Activated CD4-positive, alpha-beta memory T cell treated with anti-CD3 and anti-CD28 coated beads for 36 hours (primary cell): ENCODE data around the gene L1CAM. TPM values are rescaled to one million over a fixed set of nuclear protein-coding genes. Genes with fewer than 3 reads are reported as not detected.

Source experiments
- CTCF ChIA-PET: fragments of 350-600 bp; sonication (Branson Sonifier 250); formaldehyde crosslinking; loops from one replicate; lab custom pipeline; 2021; ENCODE audit warnings: antibody characterized with exemption, inconsistent platforms; lab: Charles Lee
- POLR2A ChIA-PET: fragments of 350-600 bp; sonication (Branson Sonifier 250); formaldehyde crosslinking; loops from one replicate; lab custom pipeline; 2021; ENCODE audit warnings: antibody characterized with exemption; lab: Charles Lee
- DNase-seq: peaks from one replicate; pipeline ENCODE4 v3.0.0-alpha.2; 2020
- H3K27ac Mint-ChIP-seq: one replicate; pipeline ENCODE4 v1.8.0; 2021; ENCODE audit warnings: mixed read lengths
- H3K27me3 Mint-ChIP-seq: one replicate; pipeline ENCODE4 v1.8.0; 2021; ENCODE audit warnings: mixed read lengths
- H3K36me3 Mint-ChIP-seq: one replicate; pipeline ENCODE4 v1.8.0; 2021; ENCODE audit warnings: mixed read lengths
- H3K4me1 Mint-ChIP-seq: one replicate; pipeline ENCODE4 v1.8.0; 2021; ENCODE audit warnings: low read depth, mixed read lengths
- H3K4me3 Mint-ChIP-seq: one replicate; pipeline ENCODE4 v1.8.0; 2021; ENCODE audit warnings: mild to moderate bottlenecking, mixed read lengths
- H3K9me3 Mint-ChIP-seq: one replicate; pipeline ENCODE4 v1.8.0; 2021; ENCODE audit warnings: mixed read lengths
- intact Hi-C: fragments of 100-400 bp; cut with micrococcal nuclease; formaldehyde crosslinking; loops from one replicate; pipeline ENCODE4 v1.15.1; 2023
- total RNA-seq, 2 experiments: library from RNA; stranded (reverse); gene quantifications; one replicate each; pipeline ENCODE4 v1.2.3, GENCODE V29; 2021

L1CAM gene
- total RNA-seq, 2 experiments from 2014 or later = 0.45 to 1.3 TPM

DNA sequence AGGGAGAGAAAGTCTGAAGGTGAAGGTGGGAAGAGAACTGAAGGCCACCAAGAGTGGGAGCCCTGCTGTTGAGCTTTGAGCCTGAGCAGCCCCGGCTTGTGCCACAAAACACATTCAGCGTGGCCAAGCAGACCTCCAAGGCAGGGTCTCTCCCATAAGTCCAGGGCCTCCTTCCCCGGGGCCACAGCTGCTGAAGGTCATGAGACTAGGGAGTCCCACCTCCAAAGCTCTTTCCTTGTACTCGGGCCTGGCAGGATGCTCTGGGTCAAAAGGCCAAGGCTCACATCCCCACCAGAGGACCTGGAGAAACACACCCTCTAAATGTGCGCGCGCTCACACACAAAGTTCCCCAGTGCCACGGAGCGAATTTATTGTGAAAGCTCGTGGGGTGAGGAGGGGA is 43.6 kb upstream of the L1CAM start:
- CTCF ChIA-PET = interaction anchor here (13.4 kb wide), 1 partner anchor 17 kb away, joined by 93 read pairs; the partner anchor contains the start of gene RENBP
- Mint-ChIP-seq H3K36me3 (peaks cover 17% of the 10 kb centered on the region), H3K4me3 (peak overlapping the region; percentile 84), H3K9me3 (no peaks in the 10 kb centered on the region), H3K27ac (peak overlapping the region; percentile 86), H3K4me1 (peaks cover 27% of the 10 kb centered on the region), H3K27me3 (no peaks in the 10 kb centered on the region)
- intact Hi-C loops = loop anchor here (5.0 kb wide), 3 partner anchors 168 to 468 kb away; partner anchors contain the start of genes ABCD1, BCAP31, MECP2 and RPL10
- POLR2A ChIA-PET = no interaction called here
- no peak for DNase-seq

DNA sequence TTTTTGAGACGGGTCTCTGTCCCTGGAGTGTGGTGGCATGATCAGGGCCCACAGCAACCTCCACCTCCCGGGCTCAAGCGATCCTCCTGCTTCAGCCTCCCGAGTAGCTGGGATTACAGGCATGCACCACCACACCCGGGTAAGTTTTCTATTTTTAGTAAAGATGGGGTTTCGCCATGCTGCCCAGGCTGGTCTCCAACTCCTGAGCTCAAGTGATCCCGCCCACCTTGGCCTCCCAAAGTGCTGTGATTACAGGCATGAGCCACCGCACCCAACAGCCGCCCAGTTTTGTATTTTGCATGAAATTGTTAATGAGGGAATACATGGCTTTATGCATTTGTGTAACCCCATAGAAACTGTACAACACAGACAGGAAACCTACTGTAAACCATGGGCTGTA is 42.9 kb upstream of the L1CAM start:
- H3K4me3 Mint-ChIP-seq = peak overlapping the region; percentile 84
- peaks cover 21% of the 10 kb centered on the region for H3K36me3 Mint-ChIP-seq
- ChIA-PET POLR2A (interaction anchor here (0.9 to 6.2 kb wide), 3 partner anchors 16 to 41 kb away, joined by 3 to 68 read pairs (median 4); partner anchors contain the start of genes HCFC1 and TMEM187), CTCF (interaction anchor here (0.8 to 13.4 kb wide), 4 partner anchors 18 to 134 kb away, joined by 3 to 93 read pairs (median 3); partner anchors contain the start of genes IDH3G, RENBP and SSR4)
- H3K27ac Mint-ChIP-seq = peak overlapping the region; percentile 86
- DNase-seq = peak; percentile 31
- peaks cover 32% of the 10 kb centered on the region for H3K4me1 Mint-ChIP-seq
- H3K9me3 Mint-ChIP-seq = no peaks in the 10 kb centered on the region
- no peaks in the 10 kb centered on the region for H3K27me3 Mint-ChIP-seq
- intact Hi-C loops = loop anchor here (1.0 to 5.0 kb wide), 6 partner anchors 43 to 468 kb away; partner anchors contain the start of genes ABCD1, BCAP31, IDH3G and MECP2

DNA sequence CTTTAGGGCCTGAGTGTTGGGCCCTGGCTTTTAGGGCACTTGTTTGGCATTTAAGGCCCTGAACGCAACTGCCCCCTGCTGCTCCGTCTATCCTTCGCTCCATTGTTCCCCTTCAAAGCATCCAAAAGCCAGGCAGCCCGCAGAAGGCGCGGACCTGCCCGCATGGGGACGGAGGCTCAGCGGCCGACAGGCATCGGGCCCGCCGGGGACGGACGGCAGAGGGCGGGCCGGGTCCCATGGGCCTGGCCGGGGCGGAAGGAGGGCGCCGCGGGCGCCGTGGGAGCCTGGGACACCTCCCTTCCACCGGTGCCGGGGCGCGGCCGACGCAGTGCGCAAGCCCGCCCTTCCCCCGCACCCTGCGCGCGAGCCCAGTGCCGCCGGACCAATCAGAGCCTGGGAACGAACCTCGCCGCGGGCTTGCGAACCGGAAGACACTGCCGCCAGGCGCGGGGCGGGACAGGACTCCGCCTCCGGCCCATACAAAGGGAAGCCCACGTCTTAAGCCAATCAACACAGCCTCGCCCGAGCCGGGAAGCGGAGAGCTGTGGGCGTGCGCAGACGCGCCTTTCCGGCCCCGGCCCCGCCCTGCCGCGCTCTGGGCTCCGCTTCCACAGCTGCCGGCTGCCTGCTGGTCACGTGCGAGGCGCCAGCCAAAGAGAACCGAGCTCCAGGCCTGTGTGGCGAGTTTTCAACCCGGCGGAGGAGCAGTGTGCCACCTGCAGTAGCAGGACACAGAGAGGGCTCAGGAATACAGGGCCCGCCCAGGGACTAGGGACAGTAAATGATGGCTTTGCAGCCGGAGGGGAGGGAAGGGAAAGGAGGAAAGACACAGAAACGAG is 42.2 kb upstream of the L1CAM start:
- POLR2A ChIA-PET = interaction anchor here (0.9 to 6.2 kb wide), 4 partner anchors 12 to 42 kb away, joined by 3 to 68 read pairs (median 4); partner anchors contain the start of genes HCFC1 and TMEM187
- H3K4me3 Mint-ChIP-seq = peak overlapping the region; percentile 86
- H3K27ac Mint-ChIP-seq = peak overlapping the region; percentile 98
- peaks cover 22% of the 10 kb centered on the region for H3K36me3 Mint-ChIP-seq
- intact Hi-C loops = loop anchor here (1.0 to 5.0 kb wide), 6 partner anchors 44 to 469 kb away; partner anchors contain the start of genes ABCD1, BCAP31, IDH3G and MECP2
- H3K4me1 Mint-ChIP-seq = peaks cover 35% of the 10 kb centered on the region
- DNase-seq = peak; percentile 96
- CTCF ChIA-PET = interaction anchor here (0.8 to 13.4 kb wide), 6 partner anchors 11 to 134 kb away, joined by 3 to 93 read pairs (median 3); partner anchors contain the start of genes IDH3G, RENBP and SSR4
- no peaks in the 10 kb centered on the region for H3K9me3 Mint-ChIP-seq
- H3K27me3 Mint-ChIP-seq = no peaks in the 10 kb centered on the region

DNA sequence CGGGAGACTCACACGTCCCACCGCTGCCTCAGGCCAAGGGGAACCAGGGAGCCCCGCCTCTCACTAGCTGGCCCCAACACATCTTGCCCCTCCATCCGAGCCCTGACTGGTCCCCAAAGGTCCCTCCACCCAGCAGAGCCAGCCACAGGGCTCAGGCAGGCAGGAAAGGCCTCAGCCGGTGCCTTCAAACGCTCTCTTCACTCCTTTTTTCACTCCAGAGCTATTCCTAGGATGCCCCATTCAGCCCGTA is 41.6 kb upstream of the L1CAM start:
- Mint-ChIP-seq H3K9me3 (no peaks in the 10 kb centered on the region), H3K27ac (peak overlapping the region; percentile 98), H3K27me3 (no peaks in the 10 kb centered on the region), H3K4me3 (peak overlapping the region; percentile 86), H3K4me1 (peaks cover 33% of the 10 kb centered on the region), H3K36me3 (peaks cover 23% of the 10 kb centered on the region)
- ChIA-PET POLR2A (interaction anchor here (1.1 to 6.2 kb wide), 2 partner anchors 12 to 42 kb away, joined by 3 to 68 read pairs; partner anchors contain the start of genes HCFC1 and TMEM187), CTCF (interaction anchor here (1.1 to 13.4 kb wide), 4 partner anchors 10 to 41 kb away, joined by 3 to 93 read pairs (median 3); partner anchors contain the start of gene RENBP)
- no peak for DNase-seq
- intact Hi-C loops = loop anchor here (5.0 kb wide), 3 partner anchors 170 to 470 kb away; partner anchors contain the start of genes ABCD1, BCAP31, MECP2 and RPL10

DNA sequence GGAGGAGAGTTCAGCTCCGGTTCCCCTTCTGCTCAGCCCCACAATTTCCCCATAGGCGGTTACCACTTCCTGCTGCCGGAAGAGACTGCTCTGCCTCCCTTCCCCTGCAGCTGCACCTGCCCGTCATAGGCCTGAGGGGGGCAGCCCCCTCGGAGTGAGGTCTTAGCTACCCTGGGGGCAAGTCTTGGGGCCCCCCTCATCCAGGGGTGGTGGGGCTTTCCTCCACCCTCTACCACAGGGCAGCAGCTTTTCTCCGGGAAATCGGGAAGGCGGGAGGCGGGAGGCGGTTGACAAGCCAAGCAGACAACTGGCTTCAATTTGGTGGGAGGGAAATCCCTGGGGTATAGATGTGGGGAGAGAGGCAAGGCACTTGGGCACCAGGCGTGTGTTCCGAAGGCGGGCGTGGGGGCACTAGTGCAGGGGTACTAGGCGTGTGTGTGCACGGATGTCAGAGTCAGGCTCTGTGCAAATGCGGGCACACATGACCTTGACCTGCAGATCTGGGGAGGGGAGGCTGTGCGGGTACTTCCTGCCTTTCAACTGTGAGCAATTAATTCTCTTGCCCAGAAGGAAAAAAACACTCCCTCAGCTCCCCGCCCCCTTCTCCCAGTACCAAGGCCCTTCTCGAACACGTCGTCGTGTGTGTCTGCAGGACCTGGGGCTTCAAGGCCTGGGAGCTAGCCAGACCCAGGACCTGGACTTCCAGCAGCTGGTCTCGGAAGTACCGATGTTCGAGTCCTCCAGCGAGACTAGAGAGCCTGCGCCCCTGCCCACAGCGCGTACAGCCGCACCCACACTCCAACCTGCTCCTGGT is 41.1 kb upstream of the L1CAM start:
- H3K36me3 Mint-ChIP-seq = peaks cover 24% of the 10 kb centered on the region
- intact Hi-C loops = loop anchor here (5.0 kb wide), 3 partner anchors 170 to 470 kb away; partner anchors contain the start of genes ABCD1, BCAP31, MECP2 and RPL10
- POLR2A ChIA-PET = interaction anchor here (1.1 to 6.2 kb wide), 5 partner anchors 13 to 132 kb away, joined by 3 to 68 read pairs (median 17); partner anchors contain the start of genes HCFC1, IDH3G, IRAK1 and RENBP
- peak; percentile 85 for DNase-seq
- peak overlapping the region; percentile 98 for H3K27ac Mint-ChIP-seq
- CTCF ChIA-PET = interaction anchor here (0.9 to 13.4 kb wide), 5 partner anchors 10 to 133 kb away, joined by 3 to 93 read pairs (median 3); partner anchors contain the start of genes IDH3G, RENBP and SSR4
- H3K9me3 Mint-ChIP-seq = no peaks in the 10 kb centered on the region
- H3K27me3 Mint-ChIP-seq = no peaks in the 10 kb centered on the region
- peak overlapping the region; percentile 86 for H3K4me3 Mint-ChIP-seq
- H3K4me1 Mint-ChIP-seq = peaks cover 37% of the 10 kb centered on the region

DNA sequence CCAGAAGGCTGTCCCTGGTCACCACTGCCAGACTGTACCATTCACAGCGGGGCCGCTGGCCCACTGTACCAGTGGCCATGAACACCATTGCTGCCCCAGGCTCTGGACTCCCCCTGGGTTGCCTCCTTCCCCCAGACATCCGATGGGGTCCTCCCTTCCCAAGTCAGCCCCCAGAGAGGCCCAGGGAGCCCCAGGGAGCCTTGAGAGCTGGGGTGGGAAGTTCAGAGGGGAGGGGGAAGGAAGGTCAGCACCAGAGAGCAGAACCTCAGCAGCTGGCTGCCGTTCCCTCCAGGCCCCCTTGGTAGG is 40.5 kb upstream of the L1CAM start:
- intact Hi-C loops = loop anchor here (5.0 kb wide), 3 partner anchors 171 to 471 kb away; partner anchors contain the start of genes ABCD1, BCAP31, MECP2 and RPL10
- Mint-ChIP-seq H3K9me3 (no peaks in the 10 kb centered on the region), H3K4me3 (peak overlapping the region; percentile 86), H3K4me1 (peaks cover 39% of the 10 kb centered on the region), H3K27me3 (no peaks in the 10 kb centered on the region), H3K36me3 (peaks cover 23% of the 10 kb centered on the region), H3K27ac (peak overlapping the region; percentile 98)
- DNase-seq = no peak
- ChIA-PET POLR2A (interaction anchor here (1.1 to 6.2 kb wide), 6 partner anchors 8 to 132 kb away, joined by 3 to 68 read pairs (median 14); partner anchors contain the start of genes HCFC1, IDH3G, IRAK1 and NAA10), CTCF (interaction anchor here (0.9 to 13.4 kb wide), 6 partner anchors 20 to 132 kb away, joined by 3 to 93 read pairs (median 3); partner anchors contain the start of genes IDH3G, RENBP and SSR4)

DNA sequence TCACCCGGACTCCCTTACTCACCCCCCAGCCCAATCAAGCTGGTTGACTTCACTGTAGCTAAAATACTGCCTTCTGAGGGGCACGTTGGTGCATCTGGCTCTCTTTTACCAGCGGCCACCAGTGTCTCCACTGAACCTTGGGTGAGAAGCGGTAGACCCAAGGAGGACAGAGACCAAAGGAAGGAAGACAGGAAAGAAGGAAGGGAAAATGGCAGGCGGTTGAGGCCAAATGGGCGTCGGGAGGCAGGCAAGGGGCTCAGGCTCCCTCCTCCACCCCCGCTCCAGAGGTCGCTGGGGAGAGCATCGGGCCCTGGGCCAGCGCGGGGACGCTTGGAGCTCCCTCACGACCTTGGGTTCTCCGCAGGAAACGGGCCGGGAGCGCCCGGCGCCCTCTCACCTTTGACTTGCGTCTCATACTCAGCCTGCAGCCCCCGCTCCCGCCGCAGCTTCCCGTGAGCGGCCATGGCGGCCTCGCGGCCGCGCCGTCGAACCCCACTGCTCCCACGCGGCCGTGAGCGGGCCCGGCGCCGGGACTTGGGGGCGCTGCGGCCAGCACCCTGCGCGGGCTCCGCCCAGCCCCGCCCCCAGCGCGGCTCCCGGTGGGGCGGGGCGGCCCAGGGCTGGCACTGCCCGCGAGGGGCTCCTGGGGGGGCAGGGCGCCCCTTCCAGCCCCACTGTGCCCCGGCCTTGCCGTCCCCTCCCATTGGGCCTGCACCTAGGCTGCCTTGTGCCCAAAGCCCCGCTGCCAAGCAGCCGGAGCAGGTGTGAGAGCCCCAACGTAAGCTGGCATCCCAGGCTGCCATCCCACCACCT is 40.0 kb upstream of the L1CAM start, which contains the start of gene ARHGAP4:
Gene ARHGAP4, minus strand, starts transcription at position 526 of the 813 bp plus-strand sequence. Its CDS starts 62 bp downstream, at position 464.
- Mint-ChIP-seq H3K27me3 (no peaks in the 10 kb centered on the region), H3K4me3 (peak within 1 kb of the TSS; percentile 94), H3K4me1 (peaks cover 36% of the 10 kb centered on the region), H3K9me3 (no peaks in the 10 kb centered on the region), H3K27ac (peak within 1 kb of the TSS; percentile 98), H3K36me3 (peaks cover 20% of the 10 kb centered on the region)
- peak; percentile 70 for DNase-seq
- intact Hi-C loops = loop anchor here (2.0 to 5.0 kb wide), 4 partner anchors 21 to 471 kb away; partner anchors contain the start of genes ABCD1, BCAP31, MECP2 and RPL10
- ChIA-PET CTCF (interaction anchor here (1.0 to 13.4 kb wide), 9 partner anchors 9 to 161 kb away, joined by 3 to 93 read pairs (median 3); partner anchors contain the start of genes IDH3G, NAA10, PLXNB3 and RENBP), POLR2A (interaction anchor here (1.0 to 6.2 kb wide), 9 partner anchors 8 to 131 kb away, joined by 3 to 68 read pairs (median 8); partner anchors contain the start of genes HCFC1, IDH3G, IRAK1 and NAA10)

DNA sequence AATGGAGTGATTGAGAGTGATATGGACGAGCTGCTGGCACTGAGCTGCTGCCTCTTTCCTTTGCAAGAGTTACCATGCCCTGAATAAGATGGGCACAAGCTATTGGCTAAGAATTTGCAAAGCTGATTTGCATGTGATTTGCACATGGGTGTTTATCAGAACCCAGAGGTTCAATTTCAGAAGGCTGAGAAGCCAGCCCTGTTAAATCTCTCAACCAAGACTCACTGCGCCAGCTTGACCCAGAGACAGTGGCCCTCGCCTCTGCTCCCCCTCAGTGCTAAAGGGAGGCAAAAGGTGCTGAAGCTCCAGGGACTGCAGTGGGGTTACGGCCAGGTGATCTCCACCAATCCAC is 39.4 kb upstream of the L1CAM start:
- ChIA-PET CTCF (interaction anchor here (1.0 to 13.4 kb wide), 9 partner anchors 9 to 161 kb away, joined by 3 to 93 read pairs (median 4); partner anchors contain the start of genes IDH3G, NAA10, PLXNB3 and RENBP), POLR2A (interaction anchor here (1.0 to 6.2 kb wide), 9 partner anchors 9 to 131 kb away, joined by 3 to 68 read pairs (median 8); partner anchors contain the start of genes HCFC1, IDH3G, IRAK1 and NAA10)
- peak; percentile 39 for DNase-seq
- intact Hi-C loops = loop anchor here (2.0 to 5.0 kb wide), 4 partner anchors 21 to 472 kb away; partner anchors contain the start of genes ABCD1, BCAP31, MECP2 and RPL10
- H3K27me3 Mint-ChIP-seq = no peaks in the 10 kb centered on the region
- H3K4me3 Mint-ChIP-seq = peak overlapping the region; percentile 94
- peaks cover 20% of the 10 kb centered on the region for H3K36me3 Mint-ChIP-seq
- H3K4me1 Mint-ChIP-seq = peaks cover 30% of the 10 kb centered on the region
- no peaks in the 10 kb centered on the region for H3K9me3 Mint-ChIP-seq
- H3K27ac Mint-ChIP-seq = peak overlapping the region; percentile 98

DNA sequence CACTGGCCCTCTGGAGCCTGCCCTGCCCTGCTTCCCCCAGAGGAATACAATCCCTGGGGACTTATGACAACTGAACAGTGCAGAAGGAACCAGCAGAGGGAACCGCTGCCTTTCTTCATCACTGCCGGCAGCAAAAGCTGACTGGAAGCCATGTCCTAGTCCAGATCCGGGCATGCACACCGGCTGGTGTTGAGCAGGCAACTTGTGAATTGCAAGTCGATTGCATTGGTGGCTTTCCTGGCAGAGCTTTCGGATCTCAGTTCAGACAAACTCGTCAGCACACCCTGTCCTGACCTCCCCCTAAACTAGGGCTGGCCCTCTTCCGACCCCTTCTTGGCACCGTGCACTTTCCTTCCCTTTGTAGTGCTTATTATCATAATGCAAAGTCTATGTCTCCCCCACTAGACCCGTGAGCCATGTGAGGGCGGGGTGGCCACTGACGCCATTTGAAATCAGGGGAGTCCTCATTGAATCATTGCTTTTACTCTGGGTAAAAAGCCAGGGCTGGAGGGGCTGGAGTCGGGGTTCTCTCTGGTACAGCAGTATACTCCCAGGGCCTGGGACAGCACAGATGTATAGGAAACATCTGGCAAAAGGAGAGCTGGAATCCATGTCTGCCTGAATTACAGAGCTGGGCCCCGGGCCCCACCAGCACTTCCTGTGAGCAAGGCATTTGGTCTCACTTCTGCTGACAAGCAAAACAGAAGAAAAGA is 38.3 kb upstream of the L1CAM start:
- Mint-ChIP-seq H3K36me3 (peaks cover 24% of the 10 kb centered on the region), H3K4me1 (peaks cover 28% of the 10 kb centered on the region), H3K4me3 (peak overlapping the region; percentile 94), H3K9me3 (no peaks in the 10 kb centered on the region), H3K27me3 (no peaks in the 10 kb centered on the region), H3K27ac (peak overlapping the region; percentile 98)
- peak; percentile 60 for DNase-seq
- ChIA-PET CTCF (interaction anchor here (1.0 to 13.4 kb wide), 6 partner anchors 10 to 172 kb away, joined by 3 to 93 read pairs (median 8); partner anchors contain the start of genes NAA10, PLXNB3 and RENBP), POLR2A (interaction anchor here (0.7 to 6.2 kb wide), 9 partner anchors 10 to 196 kb away, joined by 3 to 68 read pairs (median 8); partner anchors contain the start of genes HCFC1, IDH3G, IRAK1 and NAA10)
- intact Hi-C loops = loop anchor here (2.0 kb wide), 1 partner anchor 22 kb away; no protein-coding TSS in a partner anchor
